Stimulated activated CD8-positive, alpha-beta memory T cell treated with anti-CD3 and anti-CD28 coated beads, Interleukin-12 subunit alpha, Interleukin-12 subunit beta, amount 100 ng/mL, for 24 hours (primary cell): Measurements from ENCODE around the gene PUDP.
A peak's percentile ranks its signal among the peaks of the same experiment; 100 is the strongest.
"Not testable (repeated sequence)": the region's sequence is repeated elsewhere in the genome, so short reads cannot be mapped to it uniquely, and the experiment has no call there.

Experiments
- DNase-seq: peaks from one replicate; pipeline ENCODE4 v3.0.0-alpha.2; 2020; ENCODE audit errors: extremely low read depth

PUDP gene

DNA sequence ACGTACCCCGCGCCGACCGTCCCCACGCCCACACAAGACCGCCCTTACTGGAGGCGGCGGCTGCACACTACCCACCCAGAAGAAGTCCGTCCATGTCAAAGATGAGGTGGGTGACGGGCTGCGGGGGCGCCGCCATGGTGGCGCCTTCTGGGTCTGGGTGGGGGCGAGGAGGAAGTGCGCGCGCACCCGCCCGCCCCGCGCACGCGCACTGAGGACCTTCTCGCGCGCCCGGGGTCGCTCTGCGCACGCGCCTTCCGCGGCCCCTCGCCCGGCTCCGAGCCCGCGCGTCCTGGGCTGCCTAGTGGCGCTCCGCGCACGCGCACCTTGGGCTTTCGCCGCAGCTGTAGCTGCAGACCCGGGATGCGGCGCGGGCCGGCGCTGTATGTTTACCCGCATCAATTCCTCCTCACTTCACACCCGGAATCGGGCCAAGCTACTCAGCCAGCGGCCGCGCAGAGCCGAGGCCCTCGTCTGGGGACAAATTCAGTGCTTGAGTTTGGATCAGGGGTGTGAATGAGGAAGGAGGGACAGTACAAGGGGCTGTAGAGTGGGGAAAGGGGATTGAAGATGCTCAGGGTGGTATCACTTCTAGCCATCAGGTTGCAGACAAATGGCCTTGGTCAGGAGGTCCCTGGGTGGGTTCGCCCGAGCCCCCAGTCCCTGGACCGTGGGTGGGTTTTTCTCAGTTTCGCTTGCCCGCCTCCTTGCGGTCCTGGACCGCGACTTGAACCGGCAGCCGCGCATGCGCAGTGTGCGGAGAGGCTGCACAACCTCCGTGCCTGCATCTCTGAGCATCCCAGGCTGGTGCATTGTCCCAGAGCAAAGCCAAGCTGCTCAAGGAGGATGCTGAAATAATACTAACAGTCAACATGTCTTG lies at the start of gene PUDP:
Gene PUDP (minus strand): TSS at position 176 of the 877 bp plus-strand sequence. CDS start 40 bp downstream, at position 136.
- DNase-seq: peak; percentile 57

DNA sequence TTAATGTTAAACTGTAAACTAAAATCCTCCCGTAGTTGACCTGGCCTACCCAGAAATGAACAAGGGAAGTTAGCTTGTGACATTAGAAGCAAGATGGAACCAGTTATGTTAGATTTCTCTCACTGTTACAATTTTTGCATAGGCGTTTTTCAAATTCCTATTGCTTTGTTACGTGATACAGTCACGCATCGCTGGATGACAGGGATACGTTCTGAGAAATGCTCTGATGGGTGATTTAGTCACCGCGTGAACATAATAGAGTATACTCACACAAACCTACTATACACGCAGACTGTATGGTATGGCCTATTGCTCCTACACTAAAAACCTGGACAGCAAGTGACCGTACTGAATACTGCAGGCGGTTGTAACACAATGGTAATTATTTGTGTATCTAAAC lies 46.7 kb upstream of the PUDP start:
- no peak for DNase-seq

DNA sequence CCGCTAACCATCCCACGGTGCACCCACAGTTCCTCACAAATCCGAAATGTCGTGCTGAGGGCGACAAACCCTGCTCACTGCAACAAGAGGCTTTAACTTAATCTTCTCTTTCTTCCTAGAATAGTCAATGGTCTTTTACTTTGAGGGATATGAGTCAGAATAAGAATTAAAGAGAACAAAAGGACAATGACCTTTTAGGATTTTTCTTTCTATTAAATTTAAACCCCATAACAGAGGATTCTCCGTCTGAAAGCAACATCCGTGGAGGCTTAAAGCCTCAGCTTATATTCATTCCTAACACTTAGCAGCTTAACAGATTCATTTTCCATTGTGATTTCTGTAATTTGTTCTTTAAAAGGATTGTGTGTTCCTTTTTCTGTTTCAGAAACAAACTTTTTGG lies 44.9 kb upstream of the PUDP start:
- no peak for DNase-seq

DNA sequence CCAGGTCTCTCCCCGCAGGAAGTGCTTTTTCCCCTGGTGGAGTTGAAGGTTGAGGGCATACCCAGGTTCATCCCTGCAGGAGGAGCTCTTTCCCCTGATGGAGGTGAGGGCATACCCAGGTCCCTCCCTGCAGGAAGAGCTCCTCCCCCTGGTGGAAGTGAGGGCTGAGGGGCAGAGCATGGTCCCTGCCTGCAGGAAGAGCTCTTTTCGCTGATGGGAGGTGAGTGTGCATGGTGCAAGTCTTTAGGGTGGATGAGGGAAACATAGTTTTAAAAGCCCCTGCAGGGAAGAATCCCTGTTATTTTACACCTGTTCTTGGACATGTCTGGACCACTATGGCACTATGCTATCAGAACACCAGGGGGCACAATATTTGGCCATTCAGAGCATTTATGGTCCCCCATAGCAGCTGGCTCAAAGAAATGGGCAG lies 43.7 kb upstream of the PUDP start:
- no peak for DNase-seq

DNA sequence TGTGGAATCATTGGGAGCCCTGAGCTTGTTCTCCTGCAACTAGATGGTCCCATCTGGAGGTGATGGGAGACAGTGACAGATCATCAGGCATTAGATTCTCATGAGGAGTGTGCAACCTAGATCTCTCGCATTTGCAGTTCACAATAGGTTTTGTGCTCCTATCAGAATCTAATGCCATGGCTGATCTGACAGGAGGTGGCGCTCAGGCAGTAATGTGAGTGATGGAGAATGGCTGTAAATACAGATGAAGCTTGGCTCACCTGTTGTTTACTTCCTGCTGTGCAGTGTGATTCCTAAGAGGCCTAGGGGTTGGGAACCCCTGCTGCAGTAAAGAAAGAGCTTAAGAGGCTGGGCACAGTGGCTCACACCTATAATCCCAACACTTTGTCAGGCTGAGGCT lies 42.2 kb upstream of the PUDP start:
- DNase-seq: no peak

DNA sequence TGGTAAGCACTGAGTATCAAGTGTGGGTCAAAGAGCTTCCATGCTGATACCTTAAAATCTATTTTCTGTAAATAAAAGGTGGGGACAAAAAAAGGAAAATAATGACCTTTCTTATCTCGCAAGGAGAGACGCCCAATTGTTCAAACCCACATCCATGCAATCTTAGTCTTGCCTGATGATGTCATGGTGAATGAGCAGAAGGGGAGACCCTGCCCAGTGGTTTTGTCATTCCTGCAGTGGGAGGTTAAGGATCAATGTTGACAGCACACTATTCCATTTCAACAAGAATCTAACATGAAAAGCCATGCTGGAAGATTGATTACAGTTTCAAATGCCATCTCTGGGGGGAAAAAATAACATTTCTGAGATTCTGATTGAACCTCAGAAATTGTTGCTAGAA lies 40.7 kb upstream of the PUDP start:
- DNase-seq: no peak

DNA sequence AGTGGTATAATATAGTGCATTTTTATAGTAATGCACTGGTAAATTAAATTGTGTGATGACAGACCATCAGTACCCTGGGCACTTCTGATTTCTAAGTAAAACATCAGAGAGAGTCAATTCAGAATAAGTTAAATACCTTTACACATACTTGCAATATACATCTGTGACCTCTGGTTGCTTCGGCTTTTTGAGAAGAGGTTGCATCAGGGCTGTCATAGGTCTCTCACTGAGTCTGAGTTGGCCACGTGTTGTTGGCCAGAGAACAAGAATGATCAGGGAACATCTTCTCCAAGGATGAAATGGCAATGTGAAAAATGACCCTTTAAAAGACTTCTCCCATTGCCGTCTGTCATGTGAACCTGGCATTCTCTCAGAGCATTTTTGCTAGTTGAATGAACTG lies 36.9 kb upstream of the PUDP start:
- no peak for DNase-seq

DNA sequence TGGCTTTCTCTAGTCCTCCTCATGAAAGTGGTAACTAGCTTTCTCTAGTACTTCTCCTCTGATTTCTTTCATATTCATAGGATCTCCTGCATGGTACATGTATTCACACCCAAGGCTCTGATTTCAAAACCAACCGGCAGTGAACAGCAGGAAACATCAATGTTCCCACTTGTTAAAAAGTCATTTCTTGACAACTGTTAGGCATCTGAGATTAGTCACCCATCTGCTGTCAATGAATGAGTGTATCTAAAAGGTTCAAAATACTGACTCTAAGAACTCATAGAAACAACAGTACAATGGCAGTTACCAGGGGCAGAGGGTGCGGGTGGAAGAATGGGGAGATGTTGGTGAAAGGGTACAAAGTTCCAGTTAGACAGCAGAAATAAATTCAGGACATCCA lies 31.5 kb upstream of the PUDP start:
- no peak for DNase-seq

DNA sequence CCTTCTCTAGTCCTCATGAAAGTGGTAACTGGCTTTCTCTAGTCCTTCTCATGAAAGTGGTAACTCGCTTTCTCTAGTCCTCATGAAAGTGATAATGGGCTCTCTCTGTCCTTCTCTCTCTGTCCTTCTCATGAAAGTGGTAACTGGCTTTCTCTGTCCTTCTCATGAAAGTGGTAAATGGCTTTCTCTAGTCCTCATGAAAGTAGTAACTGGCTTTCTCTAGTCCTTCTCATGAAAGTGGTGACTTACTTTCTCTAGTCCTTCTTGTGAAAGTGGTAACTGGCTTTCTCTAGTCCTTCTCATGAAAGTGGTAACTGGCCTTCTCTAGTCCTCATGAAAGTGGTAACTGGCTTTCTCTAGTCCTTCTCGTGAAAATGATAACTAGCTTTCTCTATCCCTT lies 30.9 kb upstream of the PUDP start:
- not testable (repeated sequence) for DNase-seq

DNA sequence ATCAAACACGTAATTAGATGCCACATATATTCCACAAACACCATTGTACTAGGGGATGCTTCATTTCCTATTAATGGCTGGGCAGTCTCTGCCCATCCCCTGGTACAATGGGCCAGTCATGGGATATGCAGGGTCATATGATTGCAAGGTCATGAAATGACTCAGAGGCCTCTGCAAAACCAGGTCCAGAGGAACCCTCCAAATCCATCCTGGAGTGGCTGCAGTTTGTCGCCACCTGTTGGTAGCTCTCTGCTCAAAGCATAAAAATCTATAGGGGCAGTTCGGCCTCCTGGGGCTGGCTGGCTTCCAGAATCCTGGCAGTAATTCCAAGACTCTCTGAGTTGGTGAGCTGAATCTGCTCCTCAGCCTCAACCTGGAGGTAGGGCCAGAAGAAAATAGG lies 22.9 kb upstream of the PUDP start:
- DNase-seq: no peak

DNA sequence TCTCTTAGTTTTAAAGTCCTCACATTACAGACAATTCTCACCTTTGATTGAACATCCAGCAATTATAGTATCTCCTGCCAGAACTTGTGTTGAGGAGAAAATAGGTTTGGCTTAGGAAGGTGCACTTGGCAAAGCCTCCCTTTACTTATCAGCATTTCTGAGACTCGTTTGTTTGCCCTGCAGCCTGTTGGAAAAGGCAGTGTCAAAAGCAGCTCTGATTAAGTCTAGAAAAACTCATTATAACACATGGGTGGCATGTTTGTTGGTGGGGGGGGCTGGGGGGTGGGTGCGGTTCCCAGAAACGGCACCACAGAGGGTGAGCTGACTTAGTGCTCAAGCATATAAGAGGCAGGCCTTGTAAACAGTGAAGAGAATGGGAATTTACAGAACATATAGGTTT lies 21.7 kb upstream of the PUDP start:
- no peak for DNase-seq

DNA sequence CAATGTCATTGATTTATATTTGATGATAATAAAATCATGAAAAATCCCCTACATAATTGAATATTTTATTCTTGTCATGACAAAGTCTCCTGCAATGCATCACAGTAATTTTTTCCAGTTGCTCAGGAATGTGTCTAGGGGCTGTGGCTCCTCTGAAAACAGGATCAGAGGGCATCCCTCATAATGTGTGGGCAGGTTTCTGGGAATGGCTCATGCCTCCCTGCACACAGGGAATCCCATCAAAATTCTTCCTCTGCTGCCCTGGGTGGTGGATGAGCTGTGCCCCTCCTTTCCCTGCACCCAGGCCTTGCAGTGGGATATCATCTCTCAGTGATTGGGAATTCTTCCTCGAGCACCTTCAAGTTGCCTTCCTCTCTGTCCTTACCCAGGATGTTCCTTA lies 20.4 kb upstream of the PUDP start:
- no peak for DNase-seq

DNA sequence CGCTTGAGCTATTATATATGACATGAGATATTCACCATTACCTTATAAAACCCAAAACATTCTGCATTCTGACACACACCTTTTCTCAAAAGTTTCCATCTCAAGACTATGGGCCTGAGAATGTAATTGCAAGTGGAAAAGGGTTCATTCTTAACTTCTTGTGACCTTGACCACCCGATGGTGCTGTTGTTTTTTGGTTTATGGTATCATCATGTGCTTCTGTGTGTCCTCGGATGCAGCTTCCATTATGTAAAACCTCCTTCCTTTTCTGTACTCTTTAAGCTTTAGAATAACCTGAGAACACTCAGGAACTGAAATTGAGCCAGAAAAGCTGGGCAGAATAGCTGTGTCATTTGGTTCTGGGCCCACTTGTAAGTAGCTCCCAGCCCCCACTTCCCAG lies 16.2 kb upstream of the PUDP start:
- DNase-seq: no peak

DNA sequence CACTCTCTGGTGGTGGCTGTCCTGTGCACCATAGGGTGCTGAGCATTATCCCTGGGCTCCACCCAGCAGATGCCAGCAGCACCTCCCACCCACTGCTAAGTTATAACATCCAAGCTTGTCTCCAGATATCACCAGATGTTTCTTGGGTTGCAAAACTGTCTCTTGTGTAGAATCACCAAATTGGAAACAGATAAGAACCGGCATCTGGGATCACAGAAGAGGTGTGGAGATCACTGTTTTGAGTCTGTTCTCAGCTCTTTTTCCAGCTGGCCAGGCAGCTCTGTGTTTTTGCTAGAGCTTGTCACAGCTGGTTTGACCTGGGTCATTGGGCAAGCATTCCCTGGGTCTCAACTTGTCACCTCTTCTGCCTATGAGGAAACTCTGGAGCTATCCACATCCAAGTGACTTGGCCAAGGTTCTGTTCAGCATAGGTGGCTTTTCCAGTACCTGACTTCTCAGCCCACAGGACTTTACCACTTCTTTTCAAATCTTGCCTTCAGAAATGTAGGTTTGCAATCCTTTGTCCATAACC lies 15.3 kb upstream of the PUDP start:
- DNase-seq: no peak

DNA sequence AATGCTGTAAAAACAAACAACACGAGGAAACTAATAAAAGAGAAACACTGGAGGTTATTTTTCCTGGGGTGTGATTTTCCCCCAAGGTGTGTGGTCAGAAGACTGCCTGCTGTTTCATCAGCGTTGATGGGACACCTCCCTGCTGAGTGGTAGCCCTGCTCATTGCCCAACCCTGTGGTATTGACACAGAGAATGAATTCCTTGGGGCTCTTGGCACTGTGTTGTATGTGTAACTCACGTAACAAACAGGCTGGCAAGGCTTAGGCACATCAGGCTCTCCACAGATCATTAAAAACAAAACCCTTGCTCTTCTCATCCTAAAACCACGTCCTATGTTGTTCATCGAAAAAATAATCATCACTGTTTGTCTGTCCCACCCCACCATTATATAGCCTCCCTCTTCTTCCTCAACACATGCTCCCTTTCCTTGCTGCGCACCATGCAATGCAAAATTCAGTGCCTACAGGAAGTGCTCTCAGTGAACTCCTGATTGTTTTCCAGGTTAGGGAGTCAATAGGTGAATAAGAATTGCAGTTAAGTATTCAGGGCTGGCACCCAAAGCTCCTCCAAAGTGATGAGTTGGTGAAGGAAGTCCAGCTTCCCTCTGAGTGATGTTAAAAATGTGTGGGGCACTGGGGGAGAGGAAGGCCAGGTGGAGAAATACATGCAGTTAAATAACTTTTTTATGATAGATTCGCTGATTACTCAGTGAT lies 11.4 kb upstream of the PUDP start:
- DNase-seq: no peak

DNA sequence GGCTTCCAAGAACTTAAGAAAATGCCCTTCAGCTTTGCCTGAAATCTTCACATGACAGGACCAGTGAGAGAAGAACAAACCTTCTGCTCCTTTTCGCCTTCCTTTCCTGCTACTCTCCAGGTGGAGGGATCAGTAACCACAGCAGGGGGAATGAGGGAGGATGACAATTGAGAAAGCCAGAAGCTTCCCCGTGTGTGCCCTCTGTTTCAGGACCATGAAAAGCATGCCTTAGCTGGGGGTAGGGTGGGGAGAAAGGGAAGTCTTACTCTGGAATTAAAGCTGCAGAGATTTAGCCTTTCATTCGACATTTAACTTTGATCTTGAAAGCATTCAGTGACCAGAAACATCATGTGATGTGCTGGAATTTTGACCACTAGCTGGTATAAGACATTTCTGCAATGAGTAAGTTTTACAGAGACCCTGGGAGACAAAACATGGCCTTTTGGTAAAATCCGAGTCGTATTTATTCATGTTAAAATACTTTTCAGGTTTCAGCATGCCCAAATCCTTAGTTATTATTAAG lies 10.6 kb upstream of the PUDP start:
- no peak for DNase-seq

DNA sequence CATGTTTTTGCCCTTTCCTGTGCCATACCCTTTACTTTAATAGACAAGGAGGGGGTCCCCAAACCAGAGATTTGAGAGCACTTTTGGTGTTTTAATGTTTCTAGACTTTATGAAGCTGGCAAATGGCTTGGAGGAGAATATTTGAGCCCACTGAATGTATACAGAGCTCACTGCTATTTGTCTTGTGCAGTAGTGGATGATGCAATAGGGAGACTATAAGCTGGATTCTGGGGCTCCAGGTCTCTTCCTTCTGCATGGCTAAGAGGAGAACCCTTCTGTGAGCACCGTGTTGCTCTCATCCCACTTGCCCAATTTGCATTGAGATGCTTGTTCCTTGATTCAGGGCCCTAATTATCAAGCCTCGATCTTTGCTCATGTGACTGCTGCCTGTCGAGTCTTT lies 8.9 kb upstream of the PUDP start:
- no peak for DNase-seq

DNA sequence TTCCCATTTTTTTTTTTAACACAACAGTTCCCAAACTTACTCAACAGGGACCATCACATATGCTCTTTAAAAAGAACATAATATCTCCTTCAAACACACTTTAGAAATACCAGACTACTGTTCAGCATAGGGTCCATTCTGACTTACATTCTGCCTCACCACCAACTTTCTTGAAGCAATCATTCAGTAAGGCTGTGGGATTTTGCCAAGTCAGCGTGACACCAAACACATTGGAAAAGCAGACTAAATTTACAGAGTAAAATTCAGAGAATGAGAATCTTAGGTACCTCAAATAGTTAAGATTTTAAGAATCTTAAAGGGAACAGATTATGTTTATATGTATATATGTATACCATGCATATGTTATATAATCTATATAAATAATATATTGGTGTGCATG lies 7.2 kb upstream of the PUDP start:
- no peak for DNase-seq

DNA sequence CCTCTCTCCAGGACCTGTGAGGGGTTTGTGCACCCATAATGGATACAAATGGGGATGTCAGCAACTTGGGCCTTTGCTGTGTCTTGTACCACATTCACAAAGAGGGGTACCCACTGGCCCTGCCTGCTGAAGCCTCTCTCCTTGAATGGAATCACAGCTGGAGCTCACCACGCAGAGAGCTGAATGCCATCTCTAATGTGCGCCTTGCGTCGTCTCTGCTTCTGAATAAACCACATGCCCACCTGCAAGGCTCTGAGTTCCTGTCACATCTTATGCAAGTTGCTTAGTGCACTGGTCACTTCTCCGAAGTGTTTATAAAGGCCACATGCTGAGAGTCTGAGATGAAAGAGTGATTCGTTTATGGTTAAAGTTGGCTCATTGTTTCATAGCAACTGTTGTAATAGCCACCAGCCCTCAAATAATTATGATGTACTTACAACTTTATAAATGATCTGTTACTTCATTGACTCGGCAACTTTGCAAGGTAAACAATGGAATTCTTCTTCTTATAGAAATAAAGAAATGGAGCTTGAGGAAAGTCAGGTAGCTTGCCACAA lies 6.2 kb upstream of the PUDP start:
- DNase-seq: no peak

DNA sequence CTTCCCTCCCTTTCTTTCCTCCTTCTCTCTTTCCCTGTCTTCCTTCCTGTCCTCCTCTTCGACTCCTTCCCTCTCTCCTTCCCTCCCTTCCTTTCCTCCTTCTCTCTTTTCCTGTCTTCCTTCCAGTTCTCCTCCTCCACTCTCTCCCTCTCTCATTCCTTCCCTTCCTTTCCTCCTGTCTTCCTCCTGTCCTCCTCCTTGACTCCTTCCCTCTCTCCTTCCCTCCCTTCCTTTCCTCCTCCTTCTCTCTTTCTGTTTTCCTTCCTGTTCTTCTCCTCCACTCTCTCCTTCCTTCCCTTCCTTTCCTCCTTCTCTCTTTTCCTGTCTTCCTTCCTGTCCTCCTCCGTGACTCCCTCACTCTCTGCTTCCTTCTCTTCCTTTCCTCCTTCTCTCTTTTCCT lies 5.3 kb upstream of the PUDP start:
- DNase-seq: no peak

DNA sequence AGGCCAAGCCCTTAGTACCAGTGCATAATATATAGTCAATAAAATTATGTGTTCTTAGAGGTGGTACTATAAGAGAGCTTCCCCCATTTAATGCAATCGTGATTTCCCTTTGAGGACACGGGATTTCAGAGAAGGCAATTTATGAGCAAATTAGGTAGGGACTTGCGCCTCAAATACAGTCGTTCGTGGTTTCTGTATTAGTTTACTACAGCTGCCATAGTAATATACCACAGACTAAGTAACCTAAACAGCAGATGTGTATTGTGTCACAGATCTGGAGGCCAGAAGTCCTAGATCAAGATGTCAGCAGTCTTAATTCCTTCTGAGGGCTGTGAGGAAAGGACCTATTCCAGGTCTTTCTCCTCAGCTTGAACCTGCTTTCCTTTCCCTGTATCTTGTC lies 1.5 kb upstream of the PUDP start:
- no peak for DNase-seq

DNA sequence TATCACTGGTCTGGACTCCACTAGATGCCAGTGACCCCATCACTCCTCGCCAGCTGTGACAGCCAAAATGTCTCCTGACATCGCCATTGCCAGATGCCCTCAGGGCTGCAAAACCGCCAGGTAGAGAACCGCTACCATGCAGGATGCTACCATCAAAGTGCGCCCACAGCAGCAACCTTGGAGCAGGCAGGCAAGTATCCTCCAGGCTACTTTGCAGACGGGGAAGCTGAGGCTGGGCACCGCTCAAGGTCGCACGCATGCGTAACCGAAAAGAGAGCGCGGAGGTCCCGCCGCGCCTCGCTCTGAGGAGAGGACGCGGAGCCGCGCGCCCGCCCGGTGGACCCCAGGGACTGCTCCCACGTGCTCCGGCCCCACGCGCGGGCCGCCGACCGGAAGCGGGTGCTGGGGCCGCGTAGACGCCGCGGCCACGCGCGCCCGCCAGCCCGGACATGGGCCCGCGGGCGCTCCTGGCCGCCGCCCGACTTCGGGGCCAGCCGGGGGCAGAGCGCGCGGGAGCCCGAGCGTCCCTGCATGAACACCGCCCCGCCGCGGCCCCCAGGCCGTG lies 458 bp downstream of the PUDP start, which contains the start of gene STS:
Gene STS (plus strand): TSS at position 300 of the 565 bp plus-strand sequence. CDS start 105,488 bp downstream, outside the sequence.
- DNase-seq: no peak
